BE2C (cell line): Measurements from ENCODE around the gene EIF4E3.

ENCODE experiments used
- DNase-seq: peaks from one replicate; pipeline ENCODE4 v3.0.0-alpha.2; 2020
- H3K27me3 ChIP-seq: fragments of 250-450 bp; sonication (Bioruptor Pico); 2 replicates; pipeline ENCODE4 v1.5.1; 2020; ENCODE audit warnings: mild to moderate bottlenecking
- H3K36me3 ChIP-seq: fragments of 250-450 bp; sonication (Bioruptor Pico); 2 replicates; pipeline ENCODE4 v1.5.1; 2020; ENCODE audit warnings: mild to moderate bottlenecking
- H3K4me1 ChIP-seq: fragments of 250-450 bp; sonication (Bioruptor Pico); 2 replicates; pipeline ENCODE4 v1.5.1; 2020
- H3K4me3 ChIP-seq: 2 replicates; pipeline ENCODE4 v1.5.1; 2011; ENCODE audit warnings: low read depth, low read length
- H3K9me3 ChIP-seq: fragments of 250-450 bp; sonication (Bioruptor Pico); 2 replicates; pipeline ENCODE4 v1.5.1; 2020
- TF ChIP-seq, protein P1 (sequence below): IDR thresholded peaks from 2 replicates; pipeline ENCODE4 v1.5.1; 2012; ENCODE audit warnings: mild to moderate bottlenecking, low read depth, low read length

Gene EIF4E3

DNA sequence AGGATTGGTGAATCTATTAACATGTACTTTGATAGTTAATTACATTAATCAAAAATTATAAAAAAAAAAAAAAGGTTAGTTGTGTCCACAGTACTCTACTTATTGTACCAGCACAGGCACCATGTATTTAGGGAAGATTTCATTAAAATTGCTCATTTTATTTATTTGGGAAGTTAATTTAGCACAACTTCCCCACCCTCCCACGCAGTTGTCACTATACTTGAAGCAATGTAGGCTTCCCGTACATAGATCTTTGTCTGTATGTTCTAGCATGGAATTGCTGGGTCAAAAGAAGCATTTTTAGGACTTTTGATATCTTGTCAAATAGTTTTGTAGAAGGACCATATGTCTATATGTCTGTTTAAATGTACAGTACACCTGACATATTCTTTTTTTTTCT, 32.9 kb upstream of the EIF4E3 start:
- no peak for DNase-seq
- Histone ChIP-seq H3K36me3 (no peaks in the 10 kb centered on the region), H3K4me1 (no peaks in the 10 kb centered on the region; the same call in 1 of the 2 replicates), H3K4me3 (no peak overlapping the region), H3K9me3 (no peaks in the 10 kb centered on the region), H3K27me3 (peaks cover 2% of the 10 kb centered on the region)
- TF ChIP-seq, protein P1, sequence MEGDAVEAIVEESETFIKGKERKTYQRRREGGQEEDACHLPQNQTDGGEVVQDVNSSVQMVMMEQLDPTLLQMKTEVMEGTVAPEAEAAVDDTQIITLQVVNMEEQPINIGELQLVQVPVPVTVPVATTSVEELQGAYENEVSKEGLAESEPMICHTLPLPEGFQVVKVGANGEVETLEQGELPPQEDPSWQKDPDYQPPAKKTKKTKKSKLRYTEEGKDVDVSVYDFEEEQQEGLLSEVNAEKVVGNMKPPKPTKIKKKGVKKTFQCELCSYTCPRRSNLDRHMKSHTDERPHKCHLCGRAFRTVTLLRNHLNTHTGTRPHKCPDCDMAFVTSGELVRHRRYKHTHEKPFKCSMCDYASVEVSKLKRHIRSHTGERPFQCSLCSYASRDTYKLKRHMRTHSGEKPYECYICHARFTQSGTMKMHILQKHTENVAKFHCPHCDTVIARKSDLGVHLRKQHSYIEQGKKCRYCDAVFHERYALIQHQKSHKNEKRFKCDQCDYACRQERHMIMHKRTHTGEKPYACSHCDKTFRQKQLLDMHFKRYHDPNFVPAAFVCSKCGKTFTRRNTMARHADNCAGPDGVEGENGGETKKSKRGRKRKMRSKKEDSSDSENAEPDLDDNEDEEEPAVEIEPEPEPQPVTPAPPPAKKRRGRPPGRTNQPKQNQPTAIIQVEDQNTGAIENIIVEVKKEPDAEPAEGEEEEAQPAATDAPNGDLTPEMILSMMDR = no peak

DNA sequence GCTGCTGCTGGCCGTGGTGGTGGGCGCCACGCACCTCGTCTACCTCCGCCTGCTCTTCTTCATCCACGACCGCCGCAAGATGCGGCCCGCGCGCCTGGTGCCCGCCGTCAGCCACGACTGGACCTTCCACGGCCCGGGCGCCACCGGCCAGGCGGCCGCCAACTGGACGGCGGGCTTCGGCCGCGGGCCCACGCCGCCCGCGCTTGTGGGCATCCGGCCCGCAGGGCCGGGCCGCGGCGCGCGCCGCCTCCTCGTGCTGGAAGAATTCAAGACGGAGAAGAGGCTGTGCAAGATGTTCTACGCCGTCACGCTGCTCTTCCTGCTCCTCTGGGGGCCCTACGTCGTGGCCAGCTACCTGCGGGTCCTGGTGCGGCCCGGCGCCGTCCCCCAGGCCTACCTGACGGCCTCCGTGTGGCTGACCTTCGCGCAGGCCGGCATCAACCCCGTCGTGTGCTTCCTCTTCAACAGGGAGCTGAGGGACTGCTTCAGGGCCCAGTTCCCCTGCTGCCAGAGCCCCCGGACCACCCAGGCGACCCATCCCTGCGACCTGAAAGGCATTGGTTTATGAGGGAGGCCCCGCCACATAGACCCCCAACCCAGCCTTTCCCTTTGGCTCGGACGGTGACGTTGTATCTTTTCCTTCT, 29.5 kb upstream of the EIF4E3 start:
- peaks cover 4% of the 10 kb centered on the region; the same call in 1 of the 2 replicates for H3K27me3 ChIP-seq
- DNase-seq = no peak
- TF ChIP-seq, protein P1 = no peak
- H3K4me1 ChIP-seq = no peaks in the 10 kb centered on the region
- no peaks in the 10 kb centered on the region for H3K9me3 ChIP-seq
- no peak overlapping the region for H3K4me3 ChIP-seq
- no peaks in the 10 kb centered on the region for H3K36me3 ChIP-seq

DNA sequence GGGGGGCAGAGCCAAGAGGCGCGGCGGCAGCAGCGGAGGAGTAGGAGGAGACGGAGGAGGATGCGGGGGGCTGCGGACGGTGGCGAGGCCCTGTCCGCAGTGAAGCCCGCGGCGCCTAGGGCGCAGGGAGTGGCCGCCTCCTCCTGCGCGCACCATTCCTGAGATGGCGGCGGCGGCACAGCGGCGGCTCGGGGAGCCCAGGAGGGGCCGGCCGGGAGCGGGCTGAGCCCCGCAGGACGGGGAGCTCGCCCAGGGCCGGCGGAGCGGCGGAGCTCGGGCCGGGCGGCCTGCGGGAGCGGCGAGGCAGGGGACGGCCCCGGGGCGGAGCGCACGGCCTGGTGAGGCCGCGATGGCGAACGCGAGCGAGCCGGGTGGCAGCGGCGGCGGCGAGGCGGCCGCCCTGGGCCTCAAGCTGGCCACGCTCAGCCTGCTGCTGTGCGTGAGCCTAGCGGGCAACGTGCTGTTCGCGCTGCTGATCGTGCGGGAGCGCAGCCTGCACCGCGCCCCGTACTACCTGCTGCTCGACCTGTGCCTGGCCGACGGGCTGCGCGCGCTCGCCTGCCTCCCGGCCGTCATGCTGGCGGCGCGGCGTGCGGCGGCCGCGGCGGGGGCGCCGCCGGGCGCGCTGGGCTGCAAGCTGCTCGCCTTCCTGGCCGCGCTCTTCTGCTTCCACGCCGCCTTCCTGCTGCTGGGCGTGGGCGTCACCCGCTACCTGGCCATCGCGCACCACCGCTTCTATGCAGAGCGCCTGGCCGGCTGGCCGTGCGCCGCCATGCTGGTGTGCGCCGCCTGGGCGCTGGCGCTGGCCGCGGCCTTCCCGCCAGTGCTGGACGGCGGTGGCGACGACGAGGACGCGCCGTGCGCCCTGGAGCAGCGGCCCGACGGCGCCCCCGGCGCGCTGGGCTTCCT, 28.8 kb upstream of the EIF4E3 start, which contains the start of gene GPR27:
Gene GPR27, plus strand, starts transcription at position 155 of the 909 bp plus-strand sequence. Its CDS starts 195 bp downstream, at position 350.
- DNase-seq = peak; percentile 45
- Histone ChIP-seq H3K4me1 (no peaks in the 10 kb centered on the region), H3K9me3 (no peaks in the 10 kb centered on the region), H3K27me3 (peaks cover 4% of the 10 kb centered on the region; the same call in 1 of the 2 replicates), H3K4me3 (peak within 1 kb of the TSS; percentile 53), H3K36me3 (no peaks in the 10 kb centered on the region)
- TF ChIP-seq, protein P1 = no peak

DNA sequence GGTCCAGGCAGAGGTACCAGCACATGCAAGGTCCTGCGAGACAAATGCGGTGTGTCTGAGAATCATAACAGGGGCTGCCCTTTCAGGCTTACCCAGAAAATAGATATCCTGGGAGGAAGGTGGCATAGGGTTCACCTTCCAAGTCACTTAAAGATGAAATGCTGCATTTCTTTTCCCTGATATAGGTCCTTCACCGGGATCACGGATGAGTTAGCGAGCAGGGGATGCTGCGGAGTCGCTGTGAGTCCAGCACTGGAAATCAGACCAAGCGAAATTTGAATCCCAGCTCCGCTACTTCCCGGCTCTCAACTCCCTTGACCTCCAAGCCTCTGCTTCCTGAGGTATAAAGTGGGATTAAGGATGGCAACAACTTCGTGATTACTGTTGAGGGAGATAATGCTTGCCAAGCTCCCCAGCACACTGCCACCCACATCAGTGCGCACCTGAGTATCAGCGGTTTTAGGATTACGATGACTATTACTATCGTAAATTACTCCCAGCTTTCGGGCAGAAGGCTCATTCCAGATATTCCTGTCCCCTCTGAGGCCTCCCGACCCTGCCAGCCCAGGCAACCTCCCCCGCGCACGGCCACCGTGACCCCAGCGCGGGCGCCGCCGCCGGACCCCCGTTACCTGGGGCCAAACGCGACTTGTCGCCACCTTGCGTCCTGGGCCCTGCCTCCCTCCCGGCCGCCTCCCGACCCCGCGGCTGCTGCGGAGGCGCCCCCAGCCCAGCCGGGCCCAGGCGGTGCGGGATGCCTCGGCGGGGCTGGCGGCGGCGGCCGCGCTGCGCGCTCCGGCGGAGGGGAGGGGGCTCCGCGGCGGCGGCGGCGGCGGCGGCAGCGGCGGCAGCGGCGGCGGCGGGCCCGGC, 27.9 kb upstream of the EIF4E3 start:
- Histone ChIP-seq H3K4me3 (peak overlapping the region; percentile 53), H3K27me3 (peaks cover 4% of the 10 kb centered on the region; the same call in 1 of the 2 replicates), H3K36me3 (no peaks in the 10 kb centered on the region), H3K9me3 (no peaks in the 10 kb centered on the region), H3K4me1 (no peaks in the 10 kb centered on the region)
- TF ChIP-seq, protein P1 = no peak
- no peak for DNase-seq

DNA sequence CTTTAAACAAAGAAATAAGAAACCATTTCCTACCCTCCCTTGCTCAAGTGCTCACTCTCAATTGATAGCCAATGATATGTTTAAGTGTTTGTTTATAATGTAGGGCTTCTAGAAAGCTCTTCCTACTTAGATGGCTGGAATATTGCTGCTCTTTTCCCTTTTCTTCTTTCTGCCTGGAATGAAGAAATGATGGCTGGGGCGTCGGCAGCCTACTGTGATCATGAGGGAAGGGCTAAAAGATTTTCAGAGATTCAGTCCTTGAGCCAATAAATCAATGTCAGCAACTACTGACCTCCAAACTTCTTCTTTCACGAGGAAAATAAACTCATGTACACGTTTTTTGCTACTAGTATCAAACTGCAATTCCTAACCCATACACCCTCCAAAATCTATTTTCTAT, 26.4 kb upstream of the EIF4E3 start:
- Histone ChIP-seq H3K4me3 (no peak overlapping the region), H3K27me3 (peaks cover 4% of the 10 kb centered on the region; the same call in 1 of the 2 replicates), H3K36me3 (no peaks in the 10 kb centered on the region), H3K9me3 (no peaks in the 10 kb centered on the region), H3K4me1 (no peaks in the 10 kb centered on the region)
- TF ChIP-seq, protein P1 = no peak
- no peak for DNase-seq
